OCI-LY7 (cell line): ENCODE measurements around the gene TMOD3. TPM values are rescaled to one million over a fixed set of nuclear protein-coding genes. Genes with fewer than 3 reads are reported as not detected.

Experiments
- BruUV-seq: library from RNA; stranded (reverse); fragments of 400-500 nt; replicated peaks from 2 replicates; lab custom pipeline; 2021; lab: Mats Ljungman, UMichigan
- CTCF ChIA-PET: fragments of 300-600 bp; sonication (Branson Sonifier 250); formaldehyde crosslinking; loops from one replicate; lab custom pipeline; 2022; ENCODE audit warnings: antibody characterized with exemption; ENCODE audit not compliant: unreplicated experiment; lab: Charles Lee
- POLR2A ChIA-PET: fragments of 300-600 bp; sonication (Branson Sonifier 250); formaldehyde crosslinking; loops from one replicate; lab custom pipeline; 2022; ENCODE audit warnings: antibody characterized with exemption; lab: Charles Lee
- DNase-seq: peaks from one replicate; pipeline ENCODE4 v3.0.0-alpha.2; 2015; ENCODE audit warnings: low spot score
- H2AFZ ChIP-seq: fragments of 200-600 bp; sonication (generic), shearing (Covaris generic); 2 replicates; pipeline ENCODE4 v1.6.1; 2014; ENCODE audit warnings: mild to moderate bottlenecking, antibody characterized with exemption, low read length, moderate library complexity
- H3K27ac ChIP-seq: fragments of 200-600 bp; sonication (generic); 2 replicates; pipeline ENCODE4 v1.5.1; 2014; ENCODE audit warnings: mixed run types, low read depth, mild to moderate bottlenecking, moderate library complexity, low read length, inconsistent platforms; ENCODE audit not compliant: poor library complexity, severe bottlenecking
- H3K36me3 ChIP-seq: fragments of 200-600 bp; sonication (generic); 2 replicates; pipeline ENCODE4 v1.6.1; 2014; ENCODE audit warnings: mild to moderate bottlenecking, antibody characterized with exemption, low read length, moderate library complexity, mixed read lengths; ENCODE audit not compliant: insufficient read depth
- H3K4me1 ChIP-seq: fragments of 200-600 bp; sonication (generic); 2 replicates; pipeline ENCODE4 v1.5.1; 2014; ENCODE audit warnings: mild to moderate bottlenecking, low read length; ENCODE audit not compliant: insufficient read depth, poor library complexity, severe bottlenecking
- H3K4me2 ChIP-seq: fragments of 200-600 bp; sonication (generic); 2 replicates; pipeline ENCODE4 v1.6.1; 2014; ENCODE audit warnings: mild to moderate bottlenecking, low read length
- H3K4me3 ChIP-seq: fragments of 200-600 bp; sonication (generic); 2 replicates; pipeline ENCODE4 v1.5.1; 2014; ENCODE audit warnings: mild to moderate bottlenecking, low read depth, low read length; ENCODE audit not compliant: poor library complexity, severe bottlenecking
- H3K79me2 ChIP-seq: fragments of 200-600 bp; sonication (generic); 2 replicates; pipeline ENCODE4 v1.6.1; 2016; ENCODE audit warnings: low read depth, mild to moderate bottlenecking, low read length, moderate library complexity, mixed read lengths; ENCODE audit not compliant: insufficient read depth
- H3K9me2 ChIP-seq: fragments of 200-600 bp; sonication (generic); 2 replicates; pipeline ENCODE4 v1.6.1; 2016; ENCODE audit warnings: mild to moderate bottlenecking, low read length, mixed read lengths; ENCODE audit not compliant: insufficient read depth
- H3K9me3 ChIP-seq: fragments of 200-600 bp; sonication (generic); 2 replicates; pipeline ENCODE4 v1.6.1; 2014; ENCODE audit warnings: mild to moderate bottlenecking, mixed run types, low read length, mixed read lengths
- H4K20me1 ChIP-seq: fragments of 200-600 bp; sonication (generic); 2 replicates; pipeline ENCODE4 v1.6.1; 2014; ENCODE audit warnings: mild to moderate bottlenecking, antibody characterized with exemption, low read length, moderate library complexity, mixed read lengths; ENCODE audit not compliant: insufficient read depth
- EZH2phosphoT487 ChIP-seq: fragments of 200-600 bp; sonication (generic); IDR thresholded peaks from 2 replicates; pipeline ENCODE4 v1.6.1; 2018; ENCODE audit warnings: low read depth, borderline replicate concordance, mild to moderate bottlenecking, mixed run types, antibody characterized with exemption, low read length, moderate library complexity, mixed read lengths
- intact Hi-C: fragments of 100-400 bp; cut with micrococcal nuclease; formaldehyde crosslinking; loops from one replicate; pipeline ENCODE4 v1.10.0; 2022; ENCODE audit not compliant: unreplicated experiment
- total RNA-seq, 2 experiments: library from RNA; depleted of rRNA in 1 of 2; stranded (reverse); fragments of >200 nt in 1 of 2; shearing (Covaris generic) in 1 of 2; gene quantifications; 2 replicates each; pipeline ENCODE4 v1.2.3, GENCODE V29; 2014 to 2022
- TF ChIP-seq, protein P1 (sequence below): fragments of 200-600 bp; sonication (generic); conservative IDR thresholded peaks from 2 replicates; pipeline ENCODE4 v1.5.1; 2014; ENCODE audit warnings: mild to moderate bottlenecking, antibody characterized with exemption, low read length, moderate library complexity, mixed read lengths

Gene TMOD3
- total RNA-seq, 2 experiments from 2014 or later = 17.4 to 30.5 TPM

DNA sequence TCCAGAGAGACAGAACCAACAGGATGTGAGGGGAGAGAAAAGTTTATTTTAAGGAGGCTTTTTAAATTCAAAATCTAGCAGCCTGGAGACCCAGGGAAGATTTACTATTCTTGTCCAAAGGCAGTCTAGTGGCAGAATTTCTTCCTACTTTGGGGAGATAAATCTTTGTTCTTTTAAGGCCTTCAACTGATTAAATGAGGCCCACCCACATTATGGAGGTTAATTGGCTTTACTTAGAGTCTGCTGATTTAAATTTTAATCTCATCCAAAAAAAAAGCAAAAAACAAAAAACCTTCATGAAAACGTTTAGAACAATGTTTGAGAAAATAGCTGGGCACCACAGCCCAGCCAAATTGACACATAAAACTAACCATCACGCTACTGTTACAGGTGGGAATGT lies 41.3 kb downstream of the TMOD3 start:
- DNase-seq = no peak
- Histone ChIP-seq H3K27ac (no peak overlapping the region), H3K4me1 (no peaks in the 10 kb centered on the region), H3K9me3 (peaks cover 10% of the 10 kb centered on the region; the same call in 1 of the 2 replicates), H3K79me2 (no peaks in the 10 kb centered on the region), H3K9me2 (no peaks in the 10 kb centered on the region), H3K4me3 (no peak overlapping the region), H4K20me1 (no peaks in the 10 kb centered on the region), H3K4me2 (no peak overlapping the region), H2AFZ (no peak overlapping the region), H3K36me3 (peaks cover 52% of the 10 kb centered on the region)
- intact Hi-C loops = no loop called here
- ChIA-PET CTCF (no interaction called here), POLR2A (interaction anchor here (1.3 kb wide), 1 partner anchor 8 kb away, joined by 5 read pairs; no protein-coding TSS in a partner anchor)
- TF ChIP-seq, protein P1, sequence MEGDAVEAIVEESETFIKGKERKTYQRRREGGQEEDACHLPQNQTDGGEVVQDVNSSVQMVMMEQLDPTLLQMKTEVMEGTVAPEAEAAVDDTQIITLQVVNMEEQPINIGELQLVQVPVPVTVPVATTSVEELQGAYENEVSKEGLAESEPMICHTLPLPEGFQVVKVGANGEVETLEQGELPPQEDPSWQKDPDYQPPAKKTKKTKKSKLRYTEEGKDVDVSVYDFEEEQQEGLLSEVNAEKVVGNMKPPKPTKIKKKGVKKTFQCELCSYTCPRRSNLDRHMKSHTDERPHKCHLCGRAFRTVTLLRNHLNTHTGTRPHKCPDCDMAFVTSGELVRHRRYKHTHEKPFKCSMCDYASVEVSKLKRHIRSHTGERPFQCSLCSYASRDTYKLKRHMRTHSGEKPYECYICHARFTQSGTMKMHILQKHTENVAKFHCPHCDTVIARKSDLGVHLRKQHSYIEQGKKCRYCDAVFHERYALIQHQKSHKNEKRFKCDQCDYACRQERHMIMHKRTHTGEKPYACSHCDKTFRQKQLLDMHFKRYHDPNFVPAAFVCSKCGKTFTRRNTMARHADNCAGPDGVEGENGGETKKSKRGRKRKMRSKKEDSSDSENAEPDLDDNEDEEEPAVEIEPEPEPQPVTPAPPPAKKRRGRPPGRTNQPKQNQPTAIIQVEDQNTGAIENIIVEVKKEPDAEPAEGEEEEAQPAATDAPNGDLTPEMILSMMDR = no peak
- TF ChIP-seq EZH2phosphoT487 = no peak
- BruUV-seq = no TSS peak

DNA sequence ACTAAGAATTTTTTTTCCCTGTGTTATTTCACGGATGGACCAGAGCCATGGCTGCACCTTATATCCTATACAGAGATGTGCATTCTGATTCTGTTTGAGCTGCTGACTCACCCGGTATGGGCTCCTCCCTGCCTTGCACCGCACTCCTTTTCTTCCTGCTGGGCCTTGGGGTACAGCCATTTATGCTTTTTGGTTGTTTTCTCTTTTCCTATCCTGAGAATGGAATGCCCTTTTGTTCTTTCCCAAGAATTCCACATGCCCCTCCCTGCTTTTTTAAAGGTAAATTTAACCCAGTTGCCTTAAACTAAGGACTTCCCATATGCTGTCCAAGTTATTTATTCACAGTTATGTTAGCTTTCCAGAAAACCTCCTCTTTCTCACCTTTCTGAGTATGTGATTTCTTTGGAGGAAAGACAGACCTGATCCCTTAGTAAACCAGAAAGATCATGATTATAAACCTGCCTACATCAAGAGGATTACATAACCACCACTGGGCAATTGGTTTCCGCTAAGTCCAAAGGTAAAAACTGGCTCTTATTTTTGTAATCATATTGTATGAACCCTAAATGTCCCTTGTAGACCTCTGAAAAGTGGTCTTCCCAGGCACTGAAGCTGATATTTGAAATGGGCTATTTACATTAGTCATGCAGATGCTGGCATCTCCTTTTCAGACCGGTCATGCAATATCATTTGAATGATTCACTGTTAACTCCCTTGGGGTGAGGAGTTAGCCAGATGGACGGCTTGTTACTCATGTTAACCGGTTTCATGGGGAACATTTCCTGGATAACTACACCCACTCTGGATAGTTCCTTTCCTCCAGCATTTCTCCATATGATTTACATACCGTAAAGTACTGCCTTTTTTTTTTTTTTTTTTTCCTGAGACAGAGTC lies 45.5 kb downstream of the TMOD3 start:
- Histone ChIP-seq H3K27ac (no peak overlapping the region), H3K4me3 (no peak overlapping the region), H2AFZ (no peak overlapping the region), H3K9me2 (no peaks in the 10 kb centered on the region), H3K9me3 (peaks cover 10% of the 10 kb centered on the region; the same call in 1 of the 2 replicates), H3K36me3 (peaks cover 29% of the 10 kb centered on the region), H3K4me1 (no peaks in the 10 kb centered on the region), H4K20me1 (no peaks in the 10 kb centered on the region), H3K4me2 (no peak overlapping the region), H3K79me2 (no peaks in the 10 kb centered on the region)
- no peak for DNase-seq
- intact Hi-C loops = no loop called here
- BruUV-seq = no TSS peak
- ChIA-PET POLR2A (no interaction called here), CTCF (no interaction called here)
- no peak for TF ChIP-seq EZH2phosphoT487
- TF ChIP-seq, protein P1 = no peak

DNA sequence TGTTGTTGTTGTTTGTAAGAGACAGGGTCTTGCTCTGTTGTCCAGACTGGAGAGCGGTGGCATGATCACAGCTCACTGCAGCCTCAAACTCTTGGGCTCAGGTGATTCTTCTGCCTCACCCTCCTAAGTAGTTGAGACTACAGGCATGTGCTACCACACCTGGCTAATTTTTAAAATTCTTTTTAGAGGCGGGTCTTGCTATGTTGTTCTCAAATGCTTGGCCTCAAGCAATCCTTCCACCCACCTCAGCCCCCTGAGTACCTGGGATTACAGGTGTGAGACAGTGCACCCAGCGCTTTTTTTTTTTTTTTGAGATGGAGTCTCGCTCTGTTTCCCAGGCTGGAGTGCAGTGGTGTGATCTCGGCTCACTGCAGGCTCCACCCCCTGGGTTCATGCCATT lies 46.7 kb downstream of the TMOD3 start:
- Histone ChIP-seq H3K9me2 (no peaks in the 10 kb centered on the region), H3K27ac (no peak overlapping the region), H3K4me2 (no peak overlapping the region), H2AFZ (no peak overlapping the region), H4K20me1 (no peaks in the 10 kb centered on the region), H3K36me3 (peaks cover 18% of the 10 kb centered on the region), H3K4me3 (no peak overlapping the region), H3K9me3 (no peaks in the 10 kb centered on the region), H3K4me1 (no peaks in the 10 kb centered on the region), H3K79me2 (no peaks in the 10 kb centered on the region)
- ChIA-PET POLR2A (no interaction called here), CTCF (no interaction called here)
- intact Hi-C loops = no loop called here
- no TSS peak for BruUV-seq
- no peak for DNase-seq
- no peak for TF ChIP-seq EZH2phosphoT487
- TF ChIP-seq, protein P1 = no peak
